Brain microvascular endothelial cell (primary cell): ENCODE results near the gene ZDHHC19.
"Not testable (repeated sequence)": the region's sequence is repeated elsewhere in the genome, so short reads cannot be mapped to it uniquely, and the experiment has no call there.

ENCODE experiments used
- DNase-seq: peaks from one replicate; pipeline ENCODE4 v3.0.0-alpha.2; 2020
- H3K27ac ChIP-seq: fragments of 250-450 bp; sonication (Bioruptor Pico); 2 replicates; pipeline ENCODE4 v1.5.1; 2020; ENCODE audit warnings: mild to moderate bottlenecking, moderate library complexity
- H3K27me3 ChIP-seq: fragments of 250-450 bp; sonication (Bioruptor Pico); replicated peaks from 2 replicates; pipeline ENCODE4 v1.5.1; 2020; ENCODE audit warnings: mild to moderate bottlenecking
- H3K36me3 ChIP-seq: fragments of 250-450 bp; sonication (Bioruptor Pico); replicated peaks from 2 replicates; pipeline ENCODE4 v1.5.1; 2020; ENCODE audit warnings: mild to moderate bottlenecking
- H3K4me3 ChIP-seq: 2 replicates; pipeline ENCODE4 v1.5.1; 2011; ENCODE audit warnings: low read depth, mild to moderate bottlenecking, control low read depth, low read length, moderate library complexity
- in situ Hi-C: cut with HindIII; loops from 2 replicates; pipeline ENCODE4 v1.10.0; 2017; ENCODE audit warnings: low sequenced_read_pairs, low pct_ligation_motif_present
- TF ChIP-seq, protein P1 (sequence below): IDR thresholded peaks from 2 replicates; pipeline ENCODE4 v1.5.1; 2011; ENCODE audit warnings: low read depth, mild to moderate bottlenecking, moderate library complexity, low read length, control low read depth, inconsistent platforms; ENCODE audit errors: missing control alignments

ZDHHC19 gene

DNA sequence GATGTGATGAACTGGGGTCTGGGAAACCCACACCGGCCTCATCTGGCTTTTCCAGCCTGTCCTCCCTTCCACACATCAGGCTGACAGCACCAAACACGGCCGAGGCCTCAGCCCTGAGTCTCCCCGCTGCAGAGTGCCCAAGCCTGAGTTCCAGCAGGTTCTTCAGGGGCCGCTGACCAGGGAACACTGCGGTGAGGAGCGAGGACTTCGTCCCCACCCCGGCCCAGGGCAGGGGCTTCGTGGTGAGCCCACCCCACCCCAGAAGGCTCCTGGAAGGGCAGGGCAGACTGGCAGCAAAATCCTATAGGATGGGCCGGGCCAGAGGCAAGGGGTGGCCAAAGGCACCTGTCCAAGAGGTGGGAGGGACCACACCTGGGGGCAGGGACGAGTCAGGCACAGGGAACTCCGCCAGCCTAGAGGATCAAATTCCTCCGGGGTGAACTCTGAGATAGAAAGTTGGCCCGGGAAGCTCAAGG is 4.9 kb upstream of the ZDHHC19 start, which contains the start of gene SLC51A:
Gene SLC51A, plus strand, starts transcription at position 446 of the 476 bp plus-strand sequence. CDS start 179 bp downstream, outside the sequence.
- Histone ChIP-seq H3K4me3 (no peak within 1 kb of the TSS), H3K27me3 (no peaks in the 10 kb centered on the region), H3K27ac (no peak within 1 kb of the TSS), H3K36me3 (no peaks in the 10 kb centered on the region)
- in situ Hi-C loops: no loop called here
- TF ChIP-seq, protein P1, sequence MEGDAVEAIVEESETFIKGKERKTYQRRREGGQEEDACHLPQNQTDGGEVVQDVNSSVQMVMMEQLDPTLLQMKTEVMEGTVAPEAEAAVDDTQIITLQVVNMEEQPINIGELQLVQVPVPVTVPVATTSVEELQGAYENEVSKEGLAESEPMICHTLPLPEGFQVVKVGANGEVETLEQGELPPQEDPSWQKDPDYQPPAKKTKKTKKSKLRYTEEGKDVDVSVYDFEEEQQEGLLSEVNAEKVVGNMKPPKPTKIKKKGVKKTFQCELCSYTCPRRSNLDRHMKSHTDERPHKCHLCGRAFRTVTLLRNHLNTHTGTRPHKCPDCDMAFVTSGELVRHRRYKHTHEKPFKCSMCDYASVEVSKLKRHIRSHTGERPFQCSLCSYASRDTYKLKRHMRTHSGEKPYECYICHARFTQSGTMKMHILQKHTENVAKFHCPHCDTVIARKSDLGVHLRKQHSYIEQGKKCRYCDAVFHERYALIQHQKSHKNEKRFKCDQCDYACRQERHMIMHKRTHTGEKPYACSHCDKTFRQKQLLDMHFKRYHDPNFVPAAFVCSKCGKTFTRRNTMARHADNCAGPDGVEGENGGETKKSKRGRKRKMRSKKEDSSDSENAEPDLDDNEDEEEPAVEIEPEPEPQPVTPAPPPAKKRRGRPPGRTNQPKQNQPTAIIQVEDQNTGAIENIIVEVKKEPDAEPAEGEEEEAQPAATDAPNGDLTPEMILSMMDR: no peak
- no peak for DNase-seq

DNA sequence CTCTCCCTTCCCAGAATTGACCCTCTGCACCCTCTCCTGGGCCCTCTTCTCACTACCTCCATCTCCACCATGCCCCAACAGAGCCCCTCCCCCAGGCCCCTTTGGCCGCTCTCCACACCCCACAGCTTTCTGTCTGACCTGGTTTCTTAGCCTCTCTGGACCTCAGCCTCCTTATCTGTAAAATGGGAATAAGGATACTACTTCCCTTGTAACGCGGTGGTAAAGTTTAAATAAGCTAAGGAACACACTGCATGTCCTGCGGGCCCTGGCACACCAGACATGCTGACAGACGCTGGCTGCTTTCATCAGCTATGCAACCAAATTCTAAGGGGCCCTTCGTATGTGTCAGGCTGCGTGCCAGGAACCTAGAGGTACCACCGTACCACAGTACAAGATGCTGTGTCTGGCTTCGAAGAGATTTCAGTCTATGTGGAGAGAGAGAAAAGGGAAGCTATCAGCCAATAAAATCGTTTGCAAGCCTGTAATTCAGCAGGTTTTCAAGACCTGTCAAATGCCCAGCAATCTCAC is 4.4 kb upstream of the ZDHHC19 start:
- TF ChIP-seq, protein P1: no peak
- DNase-seq: no peak
- in situ Hi-C loops: no loop called here
- H3K27me3 ChIP-seq: no peaks in the 10 kb centered on the region
- no peak overlapping the region for H3K4me3 ChIP-seq
- no peak overlapping the region for H3K27ac ChIP-seq
- no peaks in the 10 kb centered on the region for H3K36me3 ChIP-seq

DNA sequence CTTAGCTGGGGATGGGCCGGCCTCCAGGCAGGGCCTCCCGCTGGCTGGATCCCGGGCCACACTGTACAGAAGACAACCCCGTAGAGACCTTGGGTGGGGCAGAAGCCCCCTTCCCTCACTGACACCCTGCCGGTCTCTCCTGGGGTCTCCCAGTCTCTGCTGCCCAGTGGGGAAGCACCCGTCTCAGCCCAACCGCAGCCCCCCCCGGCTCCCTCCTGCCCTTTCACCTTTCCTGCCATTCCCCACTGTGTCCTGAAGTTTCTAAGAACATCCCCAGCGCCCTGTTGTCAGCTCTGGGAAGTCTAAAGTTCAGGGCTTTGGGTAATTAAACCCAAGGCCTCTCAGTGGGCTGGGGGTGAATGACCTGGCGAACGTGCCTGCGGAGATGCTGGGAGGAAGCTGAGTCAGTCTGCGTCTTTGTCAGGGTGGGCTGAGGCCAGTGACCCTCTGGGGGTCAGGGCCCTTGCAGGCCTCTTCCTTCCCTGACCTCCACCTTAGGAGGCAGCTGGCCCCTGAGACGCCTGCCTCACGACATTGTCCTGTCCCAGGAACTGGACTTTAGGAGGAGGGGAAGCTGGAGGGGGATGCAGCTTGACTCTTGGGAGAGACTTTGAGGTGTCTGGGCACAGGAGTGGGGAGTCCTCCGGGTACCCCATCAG is 3.7 kb upstream of the ZDHHC19 start:
- H3K27me3 ChIP-seq: no peaks in the 10 kb centered on the region
- no peak overlapping the region for H3K4me3 ChIP-seq
- in situ Hi-C loops: no loop called here
- no peak for DNase-seq
- TF ChIP-seq, protein P1: no peak
- no peaks in the 10 kb centered on the region for H3K36me3 ChIP-seq
- H3K27ac ChIP-seq: no peak overlapping the region

DNA sequence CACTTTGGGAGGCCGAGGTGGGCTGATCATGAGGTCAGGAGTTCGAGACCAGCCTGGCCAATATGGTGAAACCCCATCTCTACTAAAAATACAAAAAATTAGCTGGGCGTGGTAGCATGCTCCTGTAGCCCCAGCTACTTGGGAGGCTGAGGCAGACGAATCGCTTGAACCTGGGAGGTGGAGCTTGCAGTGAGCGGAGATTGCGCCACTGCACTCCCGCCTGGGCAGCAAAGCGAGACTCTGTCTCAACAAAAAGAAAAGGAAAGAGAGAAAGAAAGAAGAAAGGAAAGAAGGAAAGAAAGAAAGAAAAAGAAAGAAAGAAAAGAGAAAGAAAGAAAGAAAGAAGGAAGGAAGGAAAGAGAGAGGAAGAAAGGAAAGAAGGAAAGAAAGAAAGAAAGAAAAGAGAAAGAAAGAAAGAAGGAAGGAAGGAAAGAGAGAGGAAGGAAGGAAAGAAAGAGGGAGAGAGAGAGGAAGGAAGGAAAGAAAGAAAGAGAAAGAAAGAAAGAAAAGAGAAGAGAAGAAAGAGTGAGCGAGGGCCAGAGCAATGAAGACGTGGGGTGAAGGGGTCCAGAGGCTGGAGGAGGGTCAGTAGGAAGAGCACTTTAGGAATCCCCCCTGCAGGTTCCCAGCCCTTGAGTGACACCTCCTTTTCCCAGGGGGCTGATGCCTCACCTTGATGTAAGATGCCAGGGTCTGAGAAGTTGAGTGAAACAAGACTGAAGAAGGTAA is 1.1 kb downstream of the ZDHHC19 start:
- H3K27ac ChIP-seq, H3K27me3 ChIP-seq, H3K36me3 ChIP-seq, DNase-seq, H3K4me3 ChIP-seq, in situ Hi-C loops: not testable (repeated sequence)

DNA sequence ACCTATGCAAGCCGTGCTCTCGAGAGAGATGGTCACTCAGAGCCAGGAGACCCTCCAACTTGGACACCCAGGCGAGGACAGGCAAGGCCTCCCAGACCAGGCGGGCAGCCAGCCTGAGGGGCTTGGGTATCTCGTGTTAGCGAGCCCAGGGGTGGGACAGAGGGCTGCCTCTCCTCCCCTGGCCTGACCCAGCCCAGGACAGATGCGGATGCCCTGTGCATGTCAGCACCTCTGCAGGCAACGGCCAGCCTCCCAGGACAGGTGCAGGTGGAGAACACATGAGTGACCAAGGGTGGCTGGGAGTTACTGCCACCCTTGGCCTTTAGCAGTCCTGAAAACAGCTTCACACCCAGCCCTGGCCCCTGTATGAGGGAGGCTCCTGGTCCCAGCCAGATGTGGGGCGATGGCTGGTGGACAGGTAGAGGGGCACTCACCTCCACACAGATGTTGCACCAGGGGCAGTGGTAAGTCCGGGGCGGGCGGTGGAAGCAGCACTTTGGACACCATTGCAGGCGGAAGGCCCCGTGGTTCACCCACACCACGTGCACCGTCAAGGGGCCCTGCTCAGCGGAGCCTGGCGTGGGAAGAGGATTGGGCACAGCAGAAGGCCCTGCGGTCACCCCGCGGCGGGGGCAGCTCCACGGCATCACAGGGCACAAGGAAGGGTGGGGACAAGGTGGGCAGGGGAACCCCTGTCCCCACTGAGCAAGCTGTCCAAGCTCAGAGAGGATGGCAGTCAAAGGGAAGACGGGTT is 2.1 kb downstream of the ZDHHC19 start:
- Histone ChIP-seq H3K36me3 (no peaks in the 10 kb centered on the region), H3K4me3 (no peak overlapping the region), H3K27ac (no peak overlapping the region), H3K27me3 (no peaks in the 10 kb centered on the region)
- TF ChIP-seq, protein P1: no peak
- no peak for DNase-seq
- in situ Hi-C loops: no loop called here
